Neuronal stem cell (in vitro differentiated cells): ENCODE results near the gene FAU.
A peak's percentile ranks its signal among the peaks of the same experiment; 100 is the strongest.

Source experiments
- DNase-seq: peaks from one replicate; pipeline ENCODE4 v3.0.0-alpha.2; 2013; ENCODE audit warnings: low spot score
- H2AFZ ChIP-seq: one replicate; pipeline ENCODE4 v1.6.1; 2013; ENCODE audit warnings: mild to moderate bottlenecking, low read length, inconsistent platforms
- H2AK5ac ChIP-seq: 2 replicates; pipeline ENCODE4 v1.6.1; 2013; ENCODE audit warnings: low read depth, mild to moderate bottlenecking, inconsistent platforms, low read length, moderate library complexity, mixed read lengths
- H2BK120ac ChIP-seq: 2 replicates; pipeline ENCODE4 v1.6.1; 2013; ENCODE audit warnings: low read depth, mild to moderate bottlenecking, inconsistent platforms, low read length, moderate library complexity, mixed read lengths
- H2BK12ac ChIP-seq: one replicate; pipeline ENCODE4 v1.6.1; 2013; ENCODE audit warnings: low read length, inconsistent platforms
- H2BK15ac ChIP-seq: 2 replicates; pipeline ENCODE4 v1.6.1; 2013; ENCODE audit warnings: mild to moderate bottlenecking, low read length, inconsistent platforms, mixed read lengths
- H2BK5ac ChIP-seq: one replicate; pipeline ENCODE4 v1.6.1; 2013; ENCODE audit warnings: inconsistent platforms, mild to moderate bottlenecking, low read length, moderate library complexity
- H3K14ac ChIP-seq: one replicate; pipeline ENCODE4 v1.6.1; 2013; ENCODE audit warnings: low read length, inconsistent platforms
- H3K18ac ChIP-seq: 2 replicates; pipeline ENCODE4 v1.6.1; 2013; ENCODE audit warnings: low read length, inconsistent platforms
- H3K23ac ChIP-seq: 2 replicates; pipeline ENCODE4 v1.6.1; 2013; ENCODE audit warnings: low read depth, mild to moderate bottlenecking, mixed read lengths, low read length, inconsistent platforms; ENCODE audit not compliant: poor library complexity
- H3K27ac ChIP-seq: replicated peaks from 3 replicates; pipeline ENCODE4 v1.5.1; 2013; ENCODE audit warnings: low read length, inconsistent platforms
- H3K27me3 ChIP-seq, 3 experiments: 2 replicates each; pipeline ENCODE4 v1.6.1; 2013; ENCODE audit warnings: low read length in 3 of 3, mild to moderate bottlenecking in 2 of 3, inconsistent platforms in 1 of 3, low read depth in 1 of 3, mixed read lengths in 1 of 3, moderate library complexity in 1 of 3; ENCODE audit not compliant: control insufficient read depth in 3 of 3, insufficient read depth in 3 of 3
- H3K36me3 ChIP-seq, 2 donors: replicated peaks in 1 of 2; 2 replicates each; pipeline ENCODE4 v1.6.1; 2013; ENCODE audit warnings: low read length in 2 of 2; ENCODE audit not compliant: control insufficient read depth in 2 of 2, insufficient read depth in 2 of 2
- H3K4ac ChIP-seq: 2 replicates; pipeline ENCODE4 v1.6.1; 2013; ENCODE audit warnings: inconsistent platforms, mild to moderate bottlenecking, low read length, moderate library complexity
- H3K4me1 ChIP-seq, 2 donors: 1 replicate in 1 of 2; 2 replicates in 1 of 2; pipeline ENCODE4 v1.6.1; 2013; ENCODE audit warnings: low read length in 2 of 2, low read depth in 1 of 2; ENCODE audit not compliant: control insufficient read depth in 2 of 2, insufficient read depth in 1 of 2
- H3K4me2 ChIP-seq: one replicate; pipeline ENCODE4 v1.6.1; 2013; ENCODE audit warnings: mild to moderate bottlenecking, low read length, inconsistent platforms; ENCODE audit not compliant: insufficient read depth, poor library complexity, severe bottlenecking
- H3K4me3 ChIP-seq, 2 donors: 2 replicates each; pipeline ENCODE4 v1.5.1; 2013; ENCODE audit warnings: low read length in 2 of 2, mild to moderate bottlenecking in 2 of 2, inconsistent platforms in 1 of 2, moderate library complexity in 1 of 2
- H3K79me1 ChIP-seq: one replicate; pipeline ENCODE4 v1.6.1; 2013; ENCODE audit warnings: low read depth, mild to moderate bottlenecking, inconsistent platforms, low read length, moderate library complexity
- H3K9ac ChIP-seq: one replicate; pipeline ENCODE4 v1.6.1; 2013; ENCODE audit warnings: mild to moderate bottlenecking, low read depth, low read length, inconsistent platforms; ENCODE audit not compliant: poor library complexity
- H3K9me3 ChIP-seq, 2 donors: replicated peaks in 1 of 2; 2 replicates each; pipeline versions ENCODE3 to v1.6.1; 2013; ENCODE audit warnings: low read length in 2 of 2, mild to moderate bottlenecking in 2 of 2, inconsistent platforms in 1 of 2, low read depth in 1 of 2, mixed read lengths in 1 of 2, moderate library complexity in 1 of 2; ENCODE audit not compliant: control insufficient read depth in 2 of 2, insufficient read depth in 1 of 2
- H4K8ac ChIP-seq: one replicate; pipeline ENCODE4 v1.6.1; 2013; ENCODE audit warnings: low read depth, mild to moderate bottlenecking, inconsistent platforms, low read length, moderate library complexity
- H4K91ac ChIP-seq: one replicate; pipeline ENCODE4 v1.6.1; 2013; ENCODE audit warnings: low read length, low read depth, mild to moderate bottlenecking, inconsistent platforms; ENCODE audit not compliant: poor library complexity
- WGBS, 2 donors: extraction: QIAGEN DNeasy Blood & Tissue Kit; methylation state at CpG; one replicate each; pipeline ENCODE4 v1.1.7; 2013; ENCODE audit warnings: missing lambda C conversion rate in 2 of 2, mixed read lengths in 1 of 2; ENCODE audit not compliant: insufficient read length in 2 of 2, insufficient replicate concordance in 1 of 2; ENCODE audit errors: extremely low coverage in 2 of 2; 5-methylcytosine and 5-hydroxymethylcytosine counted together

Gene FAU

GRCh38 chr11:65084598-65085375 is 37.1 kb downstream of the FAU start:
- Histone ChIP-seq H2BK15ac (no peak overlapping the region), H3K4ac (peak overlapping the region; percentile 69), H3K36me3 (peaks cover 37 to 77% of the 10 kb centered on the region in 2 donors), H2AFZ (peak overlapping the region; percentile 91), H3K4me2 (peak overlapping the region; percentile 61), H3K18ac (peak overlapping the region; percentile 84), H2BK120ac (no peak overlapping the region), H3K9me3 (no peaks in the 10 kb centered on the region), H3K4me1 (peaks cover 4 to 12% of the 10 kb centered on the region in 2 donors), H2BK5ac (no peak overlapping the region), H3K4me3 (peak overlapping the region; percentile 90 to 93), H3K27ac (peak overlapping the region; percentile 90), H2BK12ac (no peak overlapping the region), H3K79me1 (peaks cover 6% of the 10 kb centered on the region), H3K14ac (peak overlapping the region; percentile 49), H3K27me3 (no peaks in the 10 kb centered on the region), H3K9ac (peak overlapping the region; percentile 90), H4K8ac (no peak overlapping the region), H4K91ac (no peak overlapping the region), H2AK5ac (peak overlapping the region; percentile 30), H3K23ac (no peak overlapping the region)
- DNase-seq = no peak
- no CpG with 5 or more reads among the region's 23 CpGs for WGBS, 2 donors

GRCh38 chr11:65083834-65084597 is 37.9 kb downstream of the FAU start, which contains the start of the genes CDCA5 and ZFPL1:
Gene CDCA5, minus strand, starts transcription at chr11:65084040. Its CDS starts 62 bp downstream, at chr11:65083978.
Gene ZFPL1, plus strand, starts transcription at chr11:65084222. Its CDS starts 477 bp downstream, at chr11:65084699.
- Histone ChIP-seq H4K91ac (no peak within 1 kb of the TSS), H3K14ac (peak within 1 kb of the TSS; percentile 49), H3K18ac (peak within 1 kb of the TSS; percentile 84), H3K4ac (peak within 1 kb of the TSS; percentile 69), H2BK12ac (no peak within 1 kb of the TSS), H3K9ac (peak within 1 kb of the TSS; percentile 96), H3K9me3 (no peaks in the 10 kb centered on the region), H2BK120ac (no peak within 1 kb of the TSS), H3K79me1 (peaks cover 6% of the 10 kb centered on the region), H3K36me3 (peaks cover 43 to 78% of the 10 kb centered on the region in 2 donors), H3K4me1 (peaks cover 4 to 12% of the 10 kb centered on the region in 2 donors), H3K4me2 (peak within 1 kb of the TSS; percentile 72), H2AFZ (peak within 1 kb of the TSS; percentile 91), H3K4me3 (peak within 1 kb of the TSS; percentile 90 to 93), H3K27me3 (no peaks in the 10 kb centered on the region), H2BK5ac (no peak within 1 kb of the TSS), H4K8ac (no peak within 1 kb of the TSS), H3K23ac (no peak within 1 kb of the TSS), H2BK15ac (no peak within 1 kb of the TSS), H2AK5ac (peak within 1 kb of the TSS; percentile 30), H3K27ac (peak within 1 kb of the TSS; percentile 90)
- DNase-seq = peak; percentile 98
- no CpG with 5 or more reads among the region's 79 CpGs for WGBS, 2 donors

GRCh38 chr11:65083134-65083833 is 38.6 kb downstream of the FAU start:
- no CpG with 5 or more reads among the region's 13 CpGs for WGBS, 2 donors

More at GRCh38 chr11:65083134-65083833, 38.6 kb downstream of the FAU start:
- peak overlapping the region; percentile 72 for H3K4me2 ChIP-seq
- no peak overlapping the region for H4K91ac ChIP-seq
- H3K9me3 ChIP-seq = no peaks in the 10 kb centered on the region
- no peak overlapping the region for H2BK120ac ChIP-seq
- peaks cover 45 to 78% of the 10 kb centered on the region in 2 donors for H3K36me3 ChIP-seq
- H3K27me3 ChIP-seq = no peaks in the 10 kb centered on the region
- H2AFZ ChIP-seq = peak overlapping the region; percentile 91
- H2BK5ac ChIP-seq = no peak overlapping the region
- H3K9ac ChIP-seq = no peak overlapping the region
- peaks cover 4 to 12% of the 10 kb centered on the region in 2 donors for H3K4me1 ChIP-seq
- peaks cover 6% of the 10 kb centered on the region for H3K79me1 ChIP-seq
- DNase-seq = no peak
- H3K4me3 ChIP-seq = peak overlapping the region; percentile 90 to 93
- H2BK12ac ChIP-seq = no peak overlapping the region
- no peak overlapping the region for H3K18ac ChIP-seq
- no peak overlapping the region for H2AK5ac ChIP-seq
- no peak overlapping the region for H3K14ac ChIP-seq
- no peak overlapping the region for H3K27ac ChIP-seq
- no peak overlapping the region for H4K8ac ChIP-seq
- no peak overlapping the region for H3K4ac ChIP-seq
- no peak overlapping the region for H3K23ac ChIP-seq
- no peak overlapping the region for H2BK15ac ChIP-seq
